OCI-LY7 (cell line): ENCODE data around the gene SATB2. TPM values are rescaled to one million over a fixed set of nuclear protein-coding genes. Genes with fewer than 3 reads are reported as not detected.

Source experiments
- BruUV-seq: library from RNA; stranded (reverse); fragments of 400-500 nt; replicated peaks from 2 replicates; lab custom pipeline; 2021; lab: Mats Ljungman, UMichigan
- CTCF ChIA-PET: fragments of 300-600 bp; sonication (Branson Sonifier 250); formaldehyde crosslinking; loops from one replicate; lab custom pipeline; 2022; ENCODE audit warnings: antibody characterized with exemption; ENCODE audit not compliant: unreplicated experiment; lab: Charles Lee
- POLR2A ChIA-PET: fragments of 300-600 bp; sonication (Branson Sonifier 250); formaldehyde crosslinking; loops from one replicate; lab custom pipeline; 2022; ENCODE audit warnings: antibody characterized with exemption; lab: Charles Lee
- DNase-seq: peaks from one replicate; pipeline ENCODE4 v3.0.0-alpha.2; 2015; ENCODE audit warnings: low spot score
- H2AFZ ChIP-seq: fragments of 200-600 bp; sonication (generic), shearing (Covaris generic); 2 replicates; pipeline ENCODE4 v1.6.1; 2014; ENCODE audit warnings: mild to moderate bottlenecking, antibody characterized with exemption, low read length, moderate library complexity
- H3K27ac ChIP-seq: fragments of 200-600 bp; sonication (generic); 2 replicates; pipeline ENCODE4 v1.5.1; 2014; ENCODE audit warnings: mixed run types, low read depth, mild to moderate bottlenecking, moderate library complexity, low read length, inconsistent platforms; ENCODE audit not compliant: poor library complexity, severe bottlenecking
- H3K36me3 ChIP-seq: fragments of 200-600 bp; sonication (generic); 2 replicates; pipeline ENCODE4 v1.6.1; 2014; ENCODE audit warnings: mild to moderate bottlenecking, antibody characterized with exemption, low read length, moderate library complexity, mixed read lengths; ENCODE audit not compliant: insufficient read depth
- H3K4me1 ChIP-seq: fragments of 200-600 bp; sonication (generic); 2 replicates; pipeline ENCODE4 v1.5.1; 2014; ENCODE audit warnings: mild to moderate bottlenecking, low read length; ENCODE audit not compliant: insufficient read depth, poor library complexity, severe bottlenecking
- H3K4me2 ChIP-seq: fragments of 200-600 bp; sonication (generic); 2 replicates; pipeline ENCODE4 v1.6.1; 2014; ENCODE audit warnings: mild to moderate bottlenecking, low read length
- H3K4me3 ChIP-seq: fragments of 200-600 bp; sonication (generic); 2 replicates; pipeline ENCODE4 v1.5.1; 2014; ENCODE audit warnings: mild to moderate bottlenecking, low read depth, low read length; ENCODE audit not compliant: poor library complexity, severe bottlenecking
- H3K79me2 ChIP-seq: fragments of 200-600 bp; sonication (generic); 2 replicates; pipeline ENCODE4 v1.6.1; 2016; ENCODE audit warnings: low read depth, mild to moderate bottlenecking, low read length, moderate library complexity, mixed read lengths; ENCODE audit not compliant: insufficient read depth
- H3K9me2 ChIP-seq: fragments of 200-600 bp; sonication (generic); 2 replicates; pipeline ENCODE4 v1.6.1; 2016; ENCODE audit warnings: mild to moderate bottlenecking, low read length, mixed read lengths; ENCODE audit not compliant: insufficient read depth
- H3K9me3 ChIP-seq: fragments of 200-600 bp; sonication (generic); 2 replicates; pipeline ENCODE4 v1.6.1; 2014; ENCODE audit warnings: mild to moderate bottlenecking, mixed run types, low read length, mixed read lengths
- H4K20me1 ChIP-seq: fragments of 200-600 bp; sonication (generic); 2 replicates; pipeline ENCODE4 v1.6.1; 2014; ENCODE audit warnings: mild to moderate bottlenecking, antibody characterized with exemption, low read length, moderate library complexity, mixed read lengths; ENCODE audit not compliant: insufficient read depth
- CTCF ChIP-seq: fragments of 200-600 bp; sonication (generic); conservative IDR thresholded peaks from 2 replicates; pipeline ENCODE4 v1.5.1; 2014; ENCODE audit warnings: mild to moderate bottlenecking, antibody characterized with exemption, low read length, moderate library complexity, mixed read lengths
- EZH2phosphoT487 ChIP-seq: fragments of 200-600 bp; sonication (generic); IDR thresholded peaks from 2 replicates; pipeline ENCODE4 v1.6.1; 2018; ENCODE audit warnings: low read depth, borderline replicate concordance, mild to moderate bottlenecking, mixed run types, antibody characterized with exemption, low read length, moderate library complexity, mixed read lengths
- intact Hi-C: fragments of 100-400 bp; cut with micrococcal nuclease; formaldehyde crosslinking; loops from one replicate; pipeline ENCODE4 v1.10.0; 2022; ENCODE audit not compliant: unreplicated experiment
- total RNA-seq, 2 experiments: library from RNA; depleted of rRNA in 1 of 2; stranded (reverse); fragments of >200 nt in 1 of 2; shearing (Covaris generic) in 1 of 2; gene quantifications; 2 replicates each; pipeline ENCODE4 v1.2.3, GENCODE V29; 2014 to 2022

SATB2 gene
- total RNA-seq, 2 experiments from 2014 or later: 15.9 to 30.7 TPM

GRCh38 chr2:199348871-199349270 lies 108.9 kb downstream of the SATB2 start:
- Histone ChIP-seq H3K79me2 (no peaks in the 10 kb centered on the region), H3K4me2 (no peak overlapping the region), H3K4me3 (no peak overlapping the region), H2AFZ (no peak overlapping the region), H4K20me1 (no peaks in the 10 kb centered on the region), H3K27ac (no peak overlapping the region), H3K9me2 (no peaks in the 10 kb centered on the region), H3K36me3 (peaks cover 58% of the 10 kb centered on the region), H3K4me1 (no peaks in the 10 kb centered on the region), H3K9me3 (no peaks in the 10 kb centered on the region)
- intact Hi-C loops: no loop called here
- TF ChIP-seq EZH2phosphoT487 (no peak), CTCF (no peak)
- DNase-seq: no peak
- ChIA-PET POLR2A (no interaction called here), CTCF (no interaction called here)
- BruUV-seq: no TSS peak

DNA sequence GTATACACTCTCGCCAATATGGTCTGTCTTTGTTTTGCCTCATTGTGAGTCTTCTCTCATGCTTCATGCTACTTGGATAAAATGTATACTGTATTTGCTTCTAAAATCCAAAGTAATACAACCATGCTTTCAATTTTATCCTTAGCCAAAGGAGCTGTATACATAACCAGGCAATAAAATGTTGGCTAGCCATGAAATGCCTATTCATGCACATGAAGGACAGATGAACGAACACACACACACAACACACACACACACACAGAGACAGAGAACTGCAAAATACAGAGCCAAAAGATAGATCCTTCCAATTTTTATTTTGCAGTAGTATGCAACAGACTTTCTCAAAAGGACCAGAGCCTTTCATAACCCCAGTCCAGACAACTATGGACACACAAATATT lies 113.7 kb downstream of the SATB2 start:
- H3K9me3 ChIP-seq: no peaks in the 10 kb centered on the region
- TF ChIP-seq EZH2phosphoT487: no peak
- TF ChIP-seq CTCF: no peak
- no peaks in the 10 kb centered on the region for H4K20me1 ChIP-seq
- H2AFZ ChIP-seq: no peak overlapping the region
- peaks cover 49% of the 10 kb centered on the region for H3K36me3 ChIP-seq
- no TSS peak for BruUV-seq
- POLR2A ChIA-PET: interaction anchor here (0.7 kb wide), 1 partner anchor 17 kb away, joined by 4 read pairs; no protein-coding TSS in a partner anchor
- intact Hi-C loops: no loop called here
- H3K4me1 ChIP-seq: peaks cover 9% of the 10 kb centered on the region
- H3K4me3 ChIP-seq: no peak overlapping the region
- CTCF ChIA-PET: no interaction called here
- no peak overlapping the region for H3K4me2 ChIP-seq
- H3K27ac ChIP-seq: no peak overlapping the region
- no peaks in the 10 kb centered on the region for H3K79me2 ChIP-seq
- no peak for DNase-seq
- H3K9me2 ChIP-seq: no peaks in the 10 kb centered on the region

GRCh38 chr2:199342334-199342733 lies 115.4 kb downstream of the SATB2 start:
- TF ChIP-seq CTCF (no peak), EZH2phosphoT487 (no peak)
- BruUV-seq: no TSS peak
- no peak for DNase-seq
- Histone ChIP-seq H3K4me3 (no peak overlapping the region), H4K20me1 (no peaks in the 10 kb centered on the region), H3K36me3 (peaks cover 34% of the 10 kb centered on the region), H3K79me2 (no peaks in the 10 kb centered on the region), H3K9me3 (no peaks in the 10 kb centered on the region), H3K4me1 (peaks cover 10% of the 10 kb centered on the region), H3K9me2 (no peaks in the 10 kb centered on the region), H3K4me2 (no peak overlapping the region), H3K27ac (no peak overlapping the region), H2AFZ (no peak overlapping the region)
- ChIA-PET POLR2A (interaction anchor here (0.5 to 0.7 kb wide), 2 partner anchors 11 to 16 kb away, joined by 3 to 4 read pairs; no protein-coding TSS in a partner anchor), CTCF (no interaction called here)
- intact Hi-C loops: no loop called here
